ENCODE results near the gene C9orf85. TPM values are rescaled to one million over a fixed set of nuclear protein-coding genes. Genes with fewer than 3 reads are reported as not detected.

Gene C9orf85
- total and polyA plus RNA-seq, 10 of the 15 experiments (the other 5 are each of a cell fraction or from before 2014, with no cell fraction given), result 9.1 to 22.6 (median 16.4) TPM

GRCh38 chr9:71929791-71930440 lies 18.5 kb downstream of the C9orf85 start (continued):
- TF ChIP-seq HSF1 (IDR thresholded peaks at IDR 0.05; ENCODE audit: low read depth, low read length) (no peak), MLLT1 (IDR thresholded peaks at IDR 0.05) (no peak), BCL11A (IDR thresholded peaks at IDR 0.05; ENCODE audit: low read depth, low read length) (no peak), ZNF687 (IDR thresholded peaks at IDR 0.05) (no peak), FOS (IDR thresholded peaks at IDR 0.05; ENCODE audit: borderline replicate concordance, extremely low read depth, insufficient read length) (no peak)
